Measurements from ENCODE around the gene AGBL5. TPM values are rescaled to one million over a fixed set of nuclear protein-coding genes. Genes with fewer than 3 reads are reported as not detected.

Gene AGBL5
- total RNA-seq, 2 donors from 2014 or later, result 56.9 to 76.1 TPM

DNA sequence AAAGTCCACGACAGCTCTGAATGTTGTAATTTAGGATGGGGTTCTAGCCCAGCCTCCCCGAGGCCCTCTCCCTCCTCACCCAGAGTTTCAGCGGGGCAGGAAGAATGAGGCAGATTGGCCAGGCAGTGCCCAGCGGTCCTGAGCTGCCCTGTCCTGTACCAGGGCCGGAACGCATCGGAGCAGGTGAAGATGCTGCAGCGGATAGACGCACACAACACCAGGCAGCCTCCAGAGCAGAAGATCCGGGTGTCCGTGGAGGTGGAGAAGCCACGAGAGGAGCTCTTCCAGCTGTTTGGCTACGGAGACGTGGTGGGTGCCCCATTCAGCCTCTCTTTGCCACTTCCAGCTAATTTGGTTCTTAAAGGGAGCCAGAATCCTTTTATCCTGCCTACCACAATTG is 45.9 kb downstream of the AGBL5 start:
- Mint-ChIP-seq H3K4me3 (no peak overlapping the region), H3K9me3 (no peaks in the 10 kb centered on the region), H3K27ac (no peak overlapping the region), H3K27me3 (ENCODE audit: insufficient read depth) (no peaks in the 10 kb centered on the region), H3K4me1 (peaks cover 4% of the 10 kb centered on the region), H3K36me3 (ENCODE audit: low read depth) (no peaks in the 10 kb centered on the region)
- TF ChIP-seq, protein P1, sequence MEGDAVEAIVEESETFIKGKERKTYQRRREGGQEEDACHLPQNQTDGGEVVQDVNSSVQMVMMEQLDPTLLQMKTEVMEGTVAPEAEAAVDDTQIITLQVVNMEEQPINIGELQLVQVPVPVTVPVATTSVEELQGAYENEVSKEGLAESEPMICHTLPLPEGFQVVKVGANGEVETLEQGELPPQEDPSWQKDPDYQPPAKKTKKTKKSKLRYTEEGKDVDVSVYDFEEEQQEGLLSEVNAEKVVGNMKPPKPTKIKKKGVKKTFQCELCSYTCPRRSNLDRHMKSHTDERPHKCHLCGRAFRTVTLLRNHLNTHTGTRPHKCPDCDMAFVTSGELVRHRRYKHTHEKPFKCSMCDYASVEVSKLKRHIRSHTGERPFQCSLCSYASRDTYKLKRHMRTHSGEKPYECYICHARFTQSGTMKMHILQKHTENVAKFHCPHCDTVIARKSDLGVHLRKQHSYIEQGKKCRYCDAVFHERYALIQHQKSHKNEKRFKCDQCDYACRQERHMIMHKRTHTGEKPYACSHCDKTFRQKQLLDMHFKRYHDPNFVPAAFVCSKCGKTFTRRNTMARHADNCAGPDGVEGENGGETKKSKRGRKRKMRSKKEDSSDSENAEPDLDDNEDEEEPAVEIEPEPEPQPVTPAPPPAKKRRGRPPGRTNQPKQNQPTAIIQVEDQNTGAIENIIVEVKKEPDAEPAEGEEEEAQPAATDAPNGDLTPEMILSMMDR (conservative IDR thresholded peaks at IDR 0.05), result no peak
- Histone ChIP-seq H3K4me1 (ENCODE audit: control insufficient read depth, insufficient read depth, low read length) (peaks cover 5% of the 10 kb centered on the region), H3K9me3 (ENCODE audit: control insufficient read depth, low read length) (no peaks in the 10 kb centered on the region), H3K27ac (ENCODE audit: low read depth, low read length) (no peak overlapping the region), H3K4me3 (ENCODE audit: low read length) (no peak overlapping the region), H3K9ac (ENCODE audit: extremely low read depth, low read length, poor library complexity, severe bottlenecking) (no peak overlapping the region), H3K27me3 (ENCODE audit: control insufficient read depth, insufficient read depth, low read length, poor library complexity, severe bottlenecking) (no peaks in the 10 kb centered on the region), H3K36me3 (ENCODE audit: control insufficient read depth, insufficient read depth, low read length) (no peaks in the 10 kb centered on the region)
- whole genome bisulfite sequencing, 2 experiments (ENCODE audit: insufficient coverage in 1 of 2, insufficient read length in 1 of 2), result 89 to 100% methylated on average over 1 to 14 of the region's 14 CpGs
- DNase-seq, result no peak

DNA sequence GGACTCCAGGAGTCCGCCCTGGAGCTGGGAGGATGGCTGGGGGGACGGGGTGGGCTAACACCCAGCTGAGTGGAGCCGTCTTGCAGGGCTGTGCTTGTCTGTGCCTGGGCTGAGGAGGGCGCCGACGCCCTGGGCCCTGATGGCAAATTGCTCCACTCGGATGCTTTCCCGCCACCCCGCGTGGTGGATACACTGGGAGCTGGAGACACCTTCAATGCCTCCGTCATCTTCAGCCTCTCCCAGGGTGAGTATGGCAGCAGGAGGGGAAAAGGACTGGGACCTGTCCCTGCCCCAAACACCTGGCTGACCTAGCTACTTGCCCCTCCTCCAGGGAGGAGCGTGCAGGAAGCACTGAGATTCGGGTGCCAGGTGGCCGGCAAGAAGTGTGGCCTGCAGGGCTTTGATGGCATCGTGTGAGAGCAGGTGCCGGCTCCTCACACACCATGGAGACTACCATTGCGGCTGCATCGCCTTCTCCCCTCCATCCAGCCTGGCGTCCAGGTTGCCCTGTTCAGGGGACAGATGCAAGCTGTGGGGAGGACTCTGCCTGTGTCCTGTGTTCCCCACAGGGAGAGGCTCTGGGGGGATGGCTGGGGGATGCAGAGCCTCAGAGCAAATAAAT is 48.0 kb downstream of the AGBL5 start:
- TF ChIP-seq, protein P1 (conservative IDR thresholded peaks at IDR 0.05), result no peak
- 89 to 90% methylated on average over 12 to 19 of the region's 19 CpGs for WGBS, 2 experiments (ENCODE audit: insufficient coverage in 1 of 2, insufficient read length in 1 of 2)
- Histone ChIP-seq H3K27ac (ENCODE audit: low read depth, low read length) (no peak overlapping the region), H3K36me3 (ENCODE audit: control insufficient read depth, insufficient read depth, low read length) (no peaks in the 10 kb centered on the region), H3K4me1 (ENCODE audit: control insufficient read depth, insufficient read depth, low read length) (peaks cover 5% of the 10 kb centered on the region), H3K4me3 (ENCODE audit: low read length) (no peak overlapping the region), H3K27me3 (ENCODE audit: control insufficient read depth, insufficient read depth, low read length, poor library complexity, severe bottlenecking) (no peaks in the 10 kb centered on the region), H3K9me3 (ENCODE audit: control insufficient read depth, low read length) (no peaks in the 10 kb centered on the region), H3K9ac (ENCODE audit: extremely low read depth, low read length, poor library complexity, severe bottlenecking) (no peak overlapping the region)
- H3K9me3 Mint-ChIP-seq, result no peaks in the 10 kb centered on the region
- DNase-seq, result no peak
- no peaks in the 10 kb centered on the region for H3K36me3 Mint-ChIP-seq (ENCODE audit: low read depth)
- H3K27me3 Mint-ChIP-seq (ENCODE audit: insufficient read depth), result no peaks in the 10 kb centered on the region
- peaks cover 4% of the 10 kb centered on the region for H3K4me1 Mint-ChIP-seq
- no peak overlapping the region for H3K4me3 Mint-ChIP-seq
- H3K27ac Mint-ChIP-seq, result no peak overlapping the region

DNA sequence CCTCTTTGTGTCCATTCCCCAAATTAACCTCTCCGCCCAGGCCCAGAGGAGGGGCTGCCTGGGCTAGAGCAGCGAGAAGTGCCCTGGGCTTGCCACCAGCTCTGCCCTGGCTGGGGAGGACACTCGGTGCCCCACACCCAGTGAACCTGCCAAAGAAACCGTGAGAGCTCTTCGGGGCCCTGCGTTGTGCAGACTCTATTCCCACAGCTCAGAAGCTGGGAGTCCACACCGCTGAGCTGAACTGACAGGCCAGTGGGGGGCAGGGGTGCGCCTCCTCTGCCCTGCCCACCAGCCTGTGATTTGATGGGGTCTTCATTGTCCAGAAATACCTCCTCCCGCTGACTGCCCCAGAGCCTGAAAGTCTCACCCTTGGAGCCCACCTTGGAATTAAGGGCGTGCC is 48.6 kb downstream of the AGBL5 start:
- WGBS, 2 experiments (ENCODE audit: insufficient coverage in 1 of 2, insufficient read length in 1 of 2), result 82 to 83% methylated on average over 8 to 10 of the region's 10 CpGs
- H3K9me3 ChIP-seq (ENCODE audit: control insufficient read depth, low read length), result no peaks in the 10 kb centered on the region
- Mint-ChIP-seq H3K4me3 (no peak overlapping the region), H3K9me3 (no peaks in the 10 kb centered on the region), H3K36me3 (ENCODE audit: low read depth) (no peaks in the 10 kb centered on the region), H3K4me1 (peaks cover 4% of the 10 kb centered on the region), H3K27ac (peak overlapping the region; percentile 49), H3K27me3 (ENCODE audit: insufficient read depth) (no peaks in the 10 kb centered on the region)
- TF ChIP-seq, protein P1 (conservative IDR thresholded peaks at IDR 0.05), result no peak
- H3K27me3 ChIP-seq (ENCODE audit: control insufficient read depth, insufficient read depth, low read length, poor library complexity, severe bottlenecking), result peaks cover 5% of the 10 kb centered on the region
- no peak overlapping the region for H3K4me3 ChIP-seq (ENCODE audit: low read length)
- DNase-seq, result no peak
- no peaks in the 10 kb centered on the region for H3K36me3 ChIP-seq (ENCODE audit: control insufficient read depth, insufficient read depth, low read length)
- H3K9ac ChIP-seq (ENCODE audit: extremely low read depth, low read length, poor library complexity, severe bottlenecking), result no peak overlapping the region
- H3K4me1 ChIP-seq (ENCODE audit: control insufficient read depth, insufficient read depth, low read length), result peaks cover 5% of the 10 kb centered on the region
- no peak overlapping the region for H3K27ac ChIP-seq (ENCODE audit: low read depth, low read length)

Data from endodermal cell (in vitro differentiated cells).